WI38 (cell line): ENCODE results near the gene PPCS.

ENCODE experiments used
- H3K4me3 ChIP-seq: 2 replicates; pipeline ENCODE4 v1.5.1; 2011; ENCODE audit warnings: low read depth, mild to moderate bottlenecking, control low read depth, low read length
- CTCF ChIP-seq: IDR thresholded peaks from 2 replicates; pipeline ENCODE4 v1.5.1; 2012; ENCODE audit warnings: low read depth, mild to moderate bottlenecking, control low read depth, low read length

PPCS gene

GRCh38 chr1:42450061-42450460, 6.3 kb upstream of the PPCS start:
- TF ChIP-seq CTCF, result no peak
- no peak overlapping the region for H3K4me3 ChIP-seq

- no peak for TF ChIP-seq CTCF
- no peak overlapping the region for H3K4me3 ChIP-seq
Observed at GRCh38 chr1:42453386-42453785, 3.0 kb upstream of the PPCS start.

GRCh38 chr1:42454403-42454802, 1.9 kb upstream of the PPCS start:
- no peak for TF ChIP-seq CTCF
- no peak overlapping the region for H3K4me3 ChIP-seq

- H3K4me3 ChIP-seq, result peak overlapping the region; percentile 56
- no peak for TF ChIP-seq CTCF
Observed at GRCh38 chr1:42456754-42457089, 379 bp downstream of the PPCS start.

- no peak for TF ChIP-seq CTCF
- no peak overlapping the region for H3K4me3 ChIP-seq
Observed at GRCh38 chr1:42461196-42461595, 4.9 kb downstream of the PPCS start.

GRCh38 chr1:42462828-42463763, 6.8 kb downstream of the PPCS start, which contains the start of gene CCDC30:
TSS of gene CCDC30 (plus strand) at chr1:42463286. CDS start at chr1:42480552, 17,266 bp downstream.
- TF ChIP-seq CTCF, result no peak
- peak within 1 kb of the TSS; percentile 64 for H3K4me3 ChIP-seq

- no peak for TF ChIP-seq CTCF
- no peak overlapping the region for H3K4me3 ChIP-seq
Observed at GRCh38 chr1:42463921-42464320, 7.6 kb downstream of the PPCS start.
